HCEC 1CT (cell line): ENCODE measurements around the gene TPGS1.

Source experiments
- DNase-seq: peaks from one replicate; pipeline ENCODE4 v3.0.0-alpha.2; 2017

The TPGS1 gene, protein sequence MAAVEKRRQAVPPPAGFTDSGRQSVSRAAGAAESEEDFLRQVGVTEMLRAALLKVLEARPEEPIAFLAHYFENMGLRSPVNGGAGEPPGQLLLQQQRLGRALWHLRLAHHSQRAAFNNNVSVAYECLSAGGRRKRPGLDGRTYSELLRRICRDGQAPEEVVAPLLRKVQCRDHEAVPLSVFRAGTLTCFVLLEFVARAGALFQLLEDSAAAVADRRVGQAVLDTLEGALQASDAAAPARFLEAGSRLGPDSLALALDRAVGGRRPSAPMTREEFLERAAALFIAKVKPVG

DNA sequence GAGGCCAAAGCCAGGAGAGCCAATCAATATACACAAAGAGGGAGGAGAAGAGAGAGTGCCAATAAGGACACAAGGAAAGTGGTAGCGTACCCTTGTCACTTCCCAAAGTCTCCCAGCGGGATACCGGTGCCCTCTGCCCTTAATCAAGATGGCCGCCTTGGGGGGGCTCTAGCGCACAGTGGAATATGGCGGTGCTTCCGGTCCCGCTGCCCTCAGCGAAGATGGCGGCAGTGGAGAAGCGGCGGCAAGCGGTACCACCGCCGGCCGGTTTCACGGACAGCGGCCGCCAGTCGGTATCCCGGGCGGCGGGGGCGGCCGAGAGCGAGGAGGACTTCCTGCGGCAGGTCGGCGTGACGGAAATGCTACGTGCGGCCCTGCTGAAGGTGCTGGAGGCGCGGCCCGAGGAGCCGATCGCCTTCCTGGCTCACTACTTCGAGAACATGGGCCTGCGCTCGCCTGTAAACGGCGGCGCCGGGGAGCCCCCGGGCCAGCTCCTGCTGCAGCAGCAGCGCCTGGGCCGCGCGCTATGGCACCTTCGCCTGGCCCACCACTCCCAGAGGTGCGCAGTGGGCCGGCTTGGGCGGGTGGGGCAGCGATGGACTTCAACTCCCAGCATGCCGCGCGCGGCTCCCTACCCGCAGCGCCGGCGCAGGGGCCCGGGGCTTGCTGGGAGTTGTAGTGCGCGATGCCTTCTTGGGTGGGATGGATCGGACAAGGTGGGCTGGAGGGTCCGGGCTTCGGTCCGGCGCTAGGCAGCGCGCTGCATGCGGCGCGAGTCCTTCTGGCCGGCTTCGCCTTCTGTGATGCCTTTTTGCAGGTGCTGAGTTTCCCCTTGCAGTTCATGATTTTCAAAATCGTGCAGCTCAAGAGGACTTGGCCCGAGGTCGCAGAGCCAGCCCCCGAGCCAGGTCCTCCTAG lies at the start of gene TPGS1:
Gene TPGS1, plus strand, starts transcription at position 212 of the 918 bp plus-strand sequence. Its CDS starts 10 bp downstream, at position 222.
- DNase-seq: peak; percentile 99

DNA sequence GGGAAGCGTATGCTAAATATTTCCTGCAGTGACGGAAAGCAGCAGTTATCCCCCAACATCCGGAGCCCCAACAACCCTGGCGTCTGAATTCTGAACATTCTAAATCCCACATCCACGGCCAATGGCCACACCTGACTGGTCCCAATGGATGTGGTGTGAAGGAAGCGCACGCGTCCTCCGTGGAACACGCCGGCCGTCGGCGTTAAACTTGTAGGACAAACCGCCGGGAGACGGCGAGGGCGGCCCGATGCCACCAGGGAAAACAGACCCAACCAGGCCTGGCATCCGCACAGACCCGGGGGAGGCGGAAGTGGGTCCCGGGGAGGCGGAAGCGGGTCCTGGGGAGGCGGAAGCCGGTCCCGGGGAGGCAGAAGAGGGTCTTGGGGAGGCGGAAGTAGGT lies 49.7 kb upstream of the TPGS1 start:
- DNase-seq: no peak

DNA sequence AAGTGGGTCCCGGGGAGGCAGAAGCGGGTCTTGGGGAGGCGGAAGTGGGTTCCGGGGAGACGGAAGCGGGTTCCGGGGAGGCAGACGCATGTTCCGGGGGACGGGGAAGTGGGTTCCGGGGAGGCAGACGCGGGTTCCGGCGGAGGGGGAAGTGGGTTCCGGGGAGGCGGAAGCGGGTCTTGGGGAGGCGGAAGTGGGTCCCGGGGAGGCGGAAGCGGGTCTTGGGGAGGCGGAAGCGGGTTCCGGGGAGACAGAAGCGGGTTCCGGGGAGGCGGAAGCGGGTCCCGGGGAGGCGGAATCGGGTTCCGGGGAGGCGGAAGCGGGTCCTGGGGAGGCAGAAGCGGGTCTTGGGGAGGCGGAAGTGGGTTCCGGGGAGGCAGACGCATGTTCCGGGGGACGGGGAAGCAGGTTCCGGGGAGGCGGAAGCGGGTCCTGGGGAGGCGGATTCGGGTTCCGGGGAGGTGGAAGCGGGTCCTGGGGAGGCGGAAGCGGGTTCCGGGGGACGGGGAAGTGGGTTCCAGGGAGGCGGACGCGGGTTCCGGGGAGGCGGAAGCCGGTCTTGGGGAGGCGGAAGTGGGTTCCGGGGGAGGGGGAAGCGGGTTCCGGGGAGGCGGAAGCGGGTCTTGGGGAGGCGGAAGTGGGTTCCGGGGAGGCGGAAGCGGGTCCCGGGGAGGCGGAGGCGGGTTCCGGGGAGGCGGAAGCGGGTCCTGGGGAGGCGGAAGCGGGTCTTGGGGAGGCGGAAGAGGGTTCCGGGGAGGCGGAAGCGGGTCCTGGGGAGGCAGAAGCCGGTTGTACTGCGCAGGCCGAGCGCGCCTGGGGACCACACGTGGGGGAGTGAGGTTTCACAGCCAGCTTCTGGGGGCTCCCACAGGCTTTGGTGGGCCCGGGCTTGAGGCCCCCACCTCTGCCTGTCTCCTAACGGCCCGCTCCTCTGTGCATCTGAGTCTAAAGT lies 48.9 kb upstream of the TPGS1 start:
- no peak for DNase-seq

DNA sequence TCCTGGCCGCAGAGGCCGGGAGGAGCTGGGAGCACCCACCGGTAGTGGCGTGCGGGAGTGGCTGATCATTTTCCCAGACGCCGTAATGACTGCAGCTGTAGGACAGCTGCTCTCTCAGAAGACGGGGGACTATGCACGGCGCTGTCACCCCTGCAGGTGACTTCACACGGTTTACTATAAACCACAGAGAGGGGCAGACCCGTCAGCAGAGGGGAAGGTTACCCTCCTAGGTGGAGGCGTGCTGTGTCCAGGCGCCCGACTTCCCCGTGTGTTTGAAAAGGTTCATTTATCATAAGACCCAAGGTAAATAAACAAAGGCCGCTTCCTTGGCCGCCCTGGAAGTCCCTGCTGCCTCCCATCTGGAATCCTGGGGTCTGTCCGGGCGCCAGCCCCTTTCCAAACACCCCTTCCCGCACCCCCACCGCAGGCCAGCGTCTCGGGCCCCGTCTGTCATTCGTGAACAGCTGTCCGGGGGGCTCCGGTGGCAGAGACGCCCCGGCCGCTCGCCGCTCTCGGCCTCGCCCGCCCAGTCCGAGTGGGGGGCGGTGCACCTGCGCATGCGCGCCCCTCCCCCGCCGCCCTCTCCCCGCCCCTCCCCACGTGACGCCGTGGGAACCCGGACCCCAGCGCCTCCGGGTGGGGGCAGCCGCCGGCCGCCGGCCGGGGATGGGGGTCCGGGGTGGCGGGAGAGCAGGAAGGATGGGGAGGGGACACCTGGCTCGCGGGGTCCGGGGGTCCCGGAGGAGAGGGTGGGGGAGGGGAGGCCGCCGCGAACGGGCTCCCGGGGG lies 47.4 kb upstream of the TPGS1 start:
- no peak for DNase-seq

DNA sequence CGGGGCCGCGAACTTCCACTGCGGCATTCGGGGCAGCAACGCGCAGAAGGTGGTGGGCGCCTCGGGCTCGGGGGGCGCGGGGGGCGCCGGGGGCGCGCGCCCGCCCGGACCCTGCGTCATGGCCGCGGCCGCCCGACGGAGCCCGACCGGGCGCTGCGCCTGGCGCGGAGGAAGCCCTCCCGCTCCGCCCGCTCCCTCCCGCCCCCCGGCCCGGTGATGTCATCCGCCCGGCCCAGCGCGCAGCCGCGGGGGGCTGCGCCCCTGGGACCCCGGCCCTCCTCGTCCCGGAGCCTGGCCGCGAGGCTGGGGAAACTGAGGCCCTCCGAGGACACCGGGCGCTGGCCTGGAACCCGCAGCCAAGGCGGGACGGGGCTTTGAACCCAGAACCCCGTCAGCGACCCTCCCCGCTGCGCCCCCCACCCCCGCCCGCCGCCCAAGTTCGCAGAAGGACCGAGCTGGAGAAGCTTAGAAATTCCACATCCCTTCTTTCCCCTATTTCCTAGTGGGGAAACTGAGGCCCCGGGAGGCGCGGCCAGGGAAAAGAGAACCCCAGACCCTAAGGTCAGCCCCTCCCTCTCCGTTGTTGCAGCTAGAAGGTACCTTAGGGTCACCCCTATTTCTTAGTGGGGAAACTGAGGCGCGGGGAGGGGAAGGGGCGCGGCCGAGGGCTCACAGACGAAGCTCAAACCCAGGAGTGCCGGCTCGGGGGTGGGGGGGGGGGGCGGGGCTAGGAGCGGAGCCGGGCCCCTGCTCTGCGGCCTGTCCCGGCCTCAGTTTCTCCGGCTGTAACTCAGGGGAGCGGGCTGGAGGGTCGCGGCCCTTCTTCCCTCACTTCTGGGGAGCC lies 46.2 kb upstream of the TPGS1 start, which contains the start of gene SHC2:
Gene SHC2, minus strand, starts transcription at position 157 of the 844 bp plus-strand sequence. Its CDS starts 37 bp downstream, at position 120.
- no peak for DNase-seq

DNA sequence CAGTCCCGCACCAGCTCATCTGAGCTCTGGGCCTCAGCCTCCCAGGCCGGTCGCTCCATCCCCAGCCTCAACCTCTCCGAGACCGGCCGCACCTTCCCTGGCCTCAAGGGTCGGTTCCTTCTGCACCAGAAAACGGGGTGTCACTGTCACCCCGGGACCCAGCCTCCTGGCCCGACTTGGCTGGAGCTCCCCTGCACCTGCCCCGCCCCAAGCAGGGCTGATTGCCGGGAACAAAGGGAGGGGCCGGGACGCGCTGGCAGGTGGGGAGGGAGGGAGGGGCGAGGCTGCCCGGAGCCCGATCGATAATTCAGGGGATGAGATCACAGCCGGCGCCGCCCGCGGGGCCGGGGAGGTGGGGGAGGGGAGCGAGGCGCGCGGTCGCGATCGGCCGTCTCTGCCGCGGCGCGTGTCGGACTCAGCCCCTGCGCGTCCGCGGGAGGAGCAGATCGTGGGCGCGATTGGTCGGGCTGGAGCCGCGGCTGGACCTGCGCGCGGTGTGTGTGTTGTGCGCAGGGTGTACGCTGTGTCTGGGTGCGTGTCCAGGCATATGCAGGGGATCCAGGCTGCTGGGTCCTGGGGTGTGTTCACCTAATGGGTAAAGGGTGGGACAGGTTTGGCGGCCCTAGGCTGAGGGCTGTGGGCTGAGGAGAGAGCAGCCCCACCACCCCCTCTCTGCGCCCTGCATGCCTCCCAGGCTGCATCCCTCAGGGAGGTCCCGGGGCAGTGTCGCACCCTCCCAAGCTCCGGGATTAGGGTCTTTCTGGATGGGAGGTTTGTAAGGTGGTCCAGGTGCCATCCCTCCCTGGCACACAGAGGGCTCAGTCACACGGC lies 45.4 kb upstream of the TPGS1 start:
- no peak for DNase-seq

DNA sequence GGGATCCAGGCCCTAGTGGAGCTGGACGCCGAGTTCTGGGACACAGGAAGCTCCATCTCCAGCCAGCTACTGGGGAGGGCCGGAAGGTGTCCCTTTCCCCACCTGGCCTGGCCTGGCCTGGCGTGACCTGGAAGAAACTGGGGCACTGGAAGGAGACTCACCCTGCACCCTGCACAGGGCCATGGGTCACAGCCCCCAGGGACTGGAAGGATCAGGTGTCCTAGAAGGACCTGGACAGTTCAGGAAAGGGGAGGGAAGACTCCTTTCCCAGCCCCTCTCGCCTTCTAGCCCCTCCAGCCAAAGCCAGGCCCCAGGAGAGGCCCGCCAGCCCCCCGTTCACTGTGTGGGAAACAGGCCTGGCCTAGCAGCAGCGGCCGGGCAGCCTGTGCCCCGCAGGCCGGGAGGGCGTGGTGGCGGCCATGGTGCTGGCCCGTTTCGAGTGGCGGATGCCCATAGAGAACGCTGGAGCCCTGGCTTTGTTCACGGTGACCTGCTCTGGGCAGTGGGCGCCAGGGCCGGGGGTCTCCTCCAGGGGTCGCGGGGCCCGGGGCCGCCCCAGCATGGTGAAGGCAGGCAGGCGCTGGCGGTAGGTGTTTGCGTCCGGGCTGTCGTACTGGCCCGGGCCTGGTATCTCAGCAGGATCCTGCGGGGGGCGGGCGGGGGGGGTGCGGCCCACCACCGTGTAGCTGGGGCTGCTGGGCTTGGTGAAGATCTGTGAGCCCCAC lies 43.7 kb upstream of the TPGS1 start:
- DNase-seq: no peak

DNA sequence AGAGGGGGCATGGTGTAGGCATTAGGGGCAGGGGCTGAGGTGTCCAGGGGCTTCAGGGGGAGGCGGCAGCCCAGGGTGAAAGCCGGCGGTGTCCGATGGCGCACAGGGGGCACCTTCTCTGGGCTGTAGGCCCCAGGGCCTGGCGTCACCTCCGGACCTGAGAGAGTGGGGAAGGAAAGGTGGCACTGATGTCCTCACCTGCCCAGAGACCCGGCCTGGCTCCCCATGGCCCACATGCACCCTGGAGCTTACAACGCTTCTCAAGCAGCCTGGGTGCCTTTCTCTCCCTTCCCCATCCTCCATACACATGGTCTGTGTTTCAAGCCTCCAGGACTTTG lies 43.1 kb upstream of the TPGS1 start:
- DNase-seq: no peak

DNA sequence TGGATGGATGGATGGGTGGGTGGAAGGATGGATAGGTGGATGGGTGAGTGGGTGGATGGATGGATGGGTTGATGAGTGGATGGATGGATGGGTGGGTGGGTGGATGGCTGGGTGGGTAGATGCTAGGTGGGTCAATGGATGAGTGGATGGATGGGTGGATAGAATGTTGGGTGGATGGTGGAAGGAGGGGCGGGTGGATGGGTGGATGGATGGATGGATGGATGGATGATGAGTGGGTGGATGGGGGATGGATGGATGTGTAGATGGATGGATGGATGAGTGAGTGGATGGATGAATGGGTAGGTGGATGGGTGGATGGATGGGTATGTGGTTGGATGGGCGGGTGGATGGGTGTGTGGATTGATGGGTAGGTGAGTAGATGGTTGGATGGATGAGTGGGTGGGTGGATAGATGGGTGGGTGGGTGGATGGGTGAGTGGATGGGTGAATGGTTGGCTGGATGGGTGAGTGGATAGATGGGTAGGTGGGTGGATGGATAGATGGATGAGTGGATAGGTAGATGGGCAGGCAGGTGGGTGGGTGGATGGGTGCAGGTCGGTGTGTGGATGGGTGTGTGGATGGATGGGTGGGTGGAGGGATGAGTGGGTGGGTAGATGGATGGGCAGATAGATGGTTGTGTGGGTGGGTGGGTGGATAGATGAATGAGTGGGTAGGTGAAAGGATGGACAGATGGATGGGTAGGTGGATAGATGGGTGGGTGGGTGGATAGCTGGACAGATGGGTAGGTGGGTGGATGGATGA lies 42.1 kb upstream of the TPGS1 start:
- no peak for DNase-seq

DNA sequence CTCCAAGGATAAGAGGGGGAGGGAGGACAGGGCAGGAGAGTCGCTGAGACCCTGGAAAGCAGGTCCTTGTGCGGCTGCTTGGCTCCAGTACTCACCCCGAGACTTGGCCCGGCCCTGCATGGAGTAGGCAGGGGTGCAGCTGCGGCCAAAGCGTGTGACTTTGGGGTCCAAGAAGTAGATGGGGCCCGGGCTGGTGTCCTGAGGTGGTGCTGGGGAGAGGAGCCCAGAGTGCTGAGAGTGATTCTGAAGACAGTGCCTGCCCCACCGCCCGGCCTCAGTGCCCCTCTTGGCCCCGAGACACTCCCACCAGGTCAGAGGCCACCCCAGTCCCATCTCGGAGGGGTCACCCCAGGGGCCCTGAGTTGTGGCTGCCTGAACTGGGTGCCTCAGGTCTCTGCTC lies 39.7 kb upstream of the TPGS1 start:
- no peak for DNase-seq

DNA sequence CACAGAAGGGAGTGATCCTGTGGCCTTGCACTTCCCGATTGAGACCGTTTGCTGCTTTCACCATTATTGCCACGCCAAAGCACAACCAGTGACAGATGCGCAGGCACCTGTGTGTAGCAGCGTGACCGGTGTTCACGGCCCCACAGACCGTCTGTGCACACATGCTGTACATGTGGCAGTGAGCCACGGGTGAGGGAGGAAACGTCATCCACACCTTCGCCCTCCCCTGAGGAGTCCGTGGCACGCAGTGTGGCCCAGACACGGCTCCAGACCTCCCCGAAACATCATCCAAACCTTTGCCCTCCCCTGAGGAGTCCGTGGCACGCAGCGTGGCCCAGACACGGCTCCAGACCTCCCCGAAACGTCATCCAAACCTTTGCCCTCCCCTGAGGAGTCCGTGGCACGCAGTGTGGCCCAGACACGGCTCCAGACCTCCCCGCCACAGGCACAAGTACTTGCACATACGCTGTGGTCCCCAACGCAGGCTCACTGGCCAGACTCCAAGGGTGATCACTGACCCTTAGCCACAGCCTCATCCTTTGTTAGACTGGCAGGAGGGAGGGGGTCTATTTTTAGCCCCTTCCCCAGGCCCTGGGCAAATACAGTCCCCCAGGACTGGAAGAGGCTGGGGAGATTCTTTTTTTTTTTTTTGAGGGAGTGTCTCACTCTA lies 38.6 kb upstream of the TPGS1 start:
- DNase-seq: no peak

DNA sequence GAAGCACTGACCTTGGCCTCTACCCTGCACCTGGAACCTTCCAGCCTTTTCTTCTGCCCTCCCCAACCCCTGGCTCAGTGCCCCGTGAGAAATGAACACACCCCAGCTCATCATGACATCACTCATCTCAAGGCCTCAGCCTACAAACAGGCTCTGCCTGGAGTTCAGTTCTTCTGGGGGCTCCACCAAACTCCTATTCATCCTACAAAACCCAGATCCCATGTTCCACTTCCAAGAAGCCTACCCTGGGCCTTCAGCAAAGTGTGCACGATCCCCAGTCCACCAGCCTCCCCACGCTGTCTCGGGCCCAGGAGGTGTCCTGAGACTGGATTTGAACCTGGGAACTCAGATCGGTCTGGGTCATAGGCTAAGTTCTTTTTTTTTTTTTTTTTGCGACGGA lies 37.5 kb upstream of the TPGS1 start:
- peak; percentile 15 for DNase-seq

DNA sequence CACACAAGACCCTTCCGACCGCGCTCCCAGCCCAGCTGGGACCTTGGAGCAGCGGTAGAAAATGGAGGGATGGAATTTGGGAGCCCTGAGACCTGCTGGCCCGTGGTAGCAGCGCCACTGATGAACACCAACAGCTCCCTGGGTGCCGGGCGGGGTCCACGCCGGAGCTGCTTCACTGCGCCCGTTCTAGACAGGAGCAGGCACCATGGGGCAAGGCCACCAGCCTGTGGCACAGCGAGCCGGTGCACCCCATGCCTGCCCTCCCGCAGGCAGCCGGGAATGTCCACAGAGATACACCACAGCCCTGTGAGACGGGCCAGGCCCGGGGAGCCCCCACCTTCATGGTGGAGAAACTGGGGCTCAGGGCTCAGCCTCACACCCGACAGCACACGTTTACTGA lies 36.6 kb upstream of the TPGS1 start:
- DNase-seq: no peak

DNA sequence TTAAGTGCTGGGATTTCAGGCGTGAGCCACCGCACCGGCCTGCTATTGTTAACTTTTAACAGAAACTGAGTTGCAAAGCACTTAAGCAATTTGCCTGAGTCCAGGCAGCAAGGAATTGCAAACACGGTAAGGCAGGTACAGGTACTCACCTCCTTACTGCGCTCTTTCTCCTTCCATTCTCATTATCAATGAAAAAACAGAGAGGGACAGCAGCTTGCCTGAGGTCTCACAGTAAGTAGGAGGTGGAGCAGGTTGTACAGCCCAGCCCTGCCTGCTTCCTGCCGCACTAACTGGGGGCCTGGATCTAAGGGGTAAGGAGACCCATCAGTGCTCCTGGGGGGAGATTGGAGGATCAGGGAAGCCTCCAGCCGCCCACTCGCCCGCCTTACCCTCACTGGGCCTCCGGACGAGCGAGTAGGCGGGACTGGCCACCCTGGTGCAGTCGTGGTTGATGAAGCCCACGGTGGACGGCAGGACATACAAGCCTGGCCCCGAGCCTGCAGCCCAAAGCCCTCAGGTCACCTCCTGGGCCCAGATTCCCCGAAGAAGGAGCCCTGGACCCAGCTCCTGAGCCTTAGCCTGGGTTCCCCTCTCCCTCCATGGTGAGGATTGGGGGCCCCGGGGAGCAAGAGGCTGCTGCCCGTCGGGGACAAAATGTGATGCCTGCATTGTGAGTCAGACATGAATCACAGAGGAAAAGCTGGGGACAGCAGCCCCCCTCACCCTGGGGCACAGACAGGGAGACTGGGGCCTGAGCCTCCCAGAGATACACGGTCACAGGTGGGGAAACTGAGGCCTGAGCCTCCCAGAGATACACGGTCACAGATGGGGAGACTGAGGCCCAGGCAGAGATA lies 35.1 kb upstream of the TPGS1 start:
- DNase-seq: no peak

DNA sequence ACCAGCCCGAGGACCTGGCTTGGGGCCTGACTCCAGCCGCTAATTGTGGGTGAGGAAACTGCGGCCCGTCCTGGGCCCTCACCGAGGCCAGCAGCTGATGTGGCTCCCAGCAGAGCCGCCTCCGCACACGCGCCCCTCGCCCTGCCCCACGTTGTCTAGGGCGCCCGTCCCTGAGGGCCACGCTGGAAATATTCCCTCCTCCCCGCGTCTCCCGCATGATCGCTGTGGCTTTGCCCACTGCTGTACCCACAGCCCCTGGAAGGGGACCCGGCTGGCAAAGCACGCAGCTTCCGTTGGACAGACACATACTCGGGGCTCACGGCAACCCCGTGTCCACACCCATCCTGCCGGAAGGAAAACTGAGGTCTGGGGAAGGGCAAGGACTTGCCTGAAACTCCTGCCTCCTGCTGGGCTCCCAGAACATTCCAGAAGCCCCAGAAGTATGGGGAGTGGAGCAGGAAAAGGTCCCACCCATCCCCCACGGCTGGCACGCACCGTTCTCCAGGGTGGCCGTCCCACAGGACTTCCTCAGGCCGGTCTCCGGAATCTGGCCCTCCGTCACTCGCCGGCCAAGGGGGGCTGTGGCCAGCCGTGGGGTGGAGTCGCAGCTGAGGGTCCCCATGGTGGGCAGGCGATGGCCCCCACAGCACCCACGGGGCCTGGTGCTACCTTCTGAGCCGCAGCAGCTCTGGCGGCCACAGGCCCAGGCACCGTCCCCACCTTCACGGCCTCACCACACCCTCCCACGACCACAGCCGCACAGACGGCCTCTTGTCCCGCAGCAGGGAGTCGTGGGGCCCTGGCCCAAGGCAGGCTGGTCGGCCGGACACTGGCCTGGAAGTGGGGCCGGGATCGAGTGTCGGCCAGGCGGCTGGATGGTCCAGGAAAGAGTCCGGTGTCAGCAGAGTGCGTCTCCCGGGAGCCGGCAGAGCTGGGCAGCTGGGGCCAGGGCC lies 32.9 kb upstream of the TPGS1 start:
- DNase-seq: no peak

DNA sequence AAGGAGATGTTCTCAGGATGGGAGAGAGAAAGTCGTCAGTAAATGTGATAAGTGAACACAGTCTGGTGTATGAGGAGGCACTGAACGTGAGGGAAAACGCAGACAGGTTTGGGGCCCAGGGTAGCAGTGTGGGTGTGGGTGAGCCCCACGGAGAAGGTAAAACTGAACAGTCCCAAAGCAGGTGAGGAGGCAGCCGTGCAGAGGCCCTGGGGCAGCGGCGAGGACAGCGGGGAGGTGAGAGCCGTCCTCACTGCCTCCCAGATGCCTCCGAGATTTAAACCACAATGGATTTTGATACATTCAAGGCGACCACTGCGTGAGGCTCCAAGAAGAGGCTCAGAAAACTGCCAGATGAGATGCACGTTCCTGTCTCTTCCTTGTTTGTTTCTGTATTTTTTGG lies 31.9 kb upstream of the TPGS1 start:
- no peak for DNase-seq
